Measurements from ENCODE around the gene LMO3. TPM values are rescaled to one million over a fixed set of nuclear protein-coding genes. Genes with fewer than 3 reads are reported as not detected.

LMO3 gene
- total and polyA plus RNA-seq, 2 of the 8 experiments (the other 6 are each of a cell fraction or from before 2014, with no cell fraction given) = 4.7 to 16.7 TPM

- Histone ChIP-seq H3K18ac (ENCODE audit: extremely low read depth, low read length) (no peak overlapping the region), H3K4me1 (replicated peaks in 1 of 4; ENCODE audit: control insufficient read depth in 3 of 4, insufficient read depth in 4 of 4, low read length in 3 of 4) (peaks cover 7 to 23% (median 9%) of the 10 kb centered on the region in 4 experiments; a peak in 6 of 7 replicates), H3K4ac (replicated peaks; ENCODE audit: insufficient read length, low read depth, low read length) (no peak overlapping the region), H3K9me3 (ENCODE audit: insufficient read depth in 2 of 2, low read depth in 1 of 2, low read length in 1 of 2) (no peaks in the 10 kb centered on the region), H2AK5ac (ENCODE audit: low read depth, low read length) (no peak overlapping the region), H3K27me3 (replicated peaks in 1 of 4; ENCODE audit: control insufficient read depth in 3 of 4, extremely low read depth in 1 of 4, insufficient read depth in 3 of 4, low read length in 3 of 4) (peaks cover 0 to 36% (median 16%) of the 10 kb centered on the region in 4 experiments; a peak in 5 of 7 replicates), H2BK5ac (ENCODE audit: low read depth, low read length) (no peak overlapping the region), H2BK120ac (replicated peaks; ENCODE audit: low read depth, low read length) (no peak overlapping the region), H2BK20ac (ENCODE audit: low read length) (no peak overlapping the region), H2BK12ac (ENCODE audit: low read depth, low read length) (no peak overlapping the region), H3K23ac (ENCODE audit: insufficient read length) (no peak overlapping the region), H3K14ac (ENCODE audit: insufficient read length) (no peak overlapping the region), H2AFZ (ENCODE audit: low read length) (no peak overlapping the region), H3K4me3 (ENCODE audit: extremely low read depth in 1 of 4, insufficient read depth in 2 of 4, low read depth in 3 of 4, low read length in 4 of 4) (peak overlapping the region; percentile 36 to 70 (median 54); a peak in 4 of 8 replicates), H4K91ac (replicated peaks; ENCODE audit: insufficient read length, low read length) (no peak overlapping the region), H3K23me2 (ENCODE audit: low read depth, low read length) (peaks cover 16% of the 10 kb centered on the region), H4K20me1 (replicated peaks in 1 of 2; ENCODE audit: control insufficient read depth in 1 of 2, insufficient read depth in 2 of 2, low read length in 2 of 2) (no peaks in the 10 kb centered on the region), H4K8ac (ENCODE audit: extremely low read depth, insufficient read depth, low read length) (no peak overlapping the region), H2BK15ac (ENCODE audit: low read length) (no peak overlapping the region), H4K5ac (ENCODE audit: insufficient read length, low read depth, low read length) (no peak overlapping the region), H3K4me2 (ENCODE audit: insufficient read depth in 1 of 2, low read depth in 2 of 2, low read length in 2 of 2) (peak overlapping the region; percentile 84 to 95), H3K56ac (replicated peaks; ENCODE audit: insufficient read length, low read depth, low read length) (no peak overlapping the region), H3K79me2 (ENCODE audit: control insufficient read depth in 1 of 2, insufficient read depth in 2 of 2, low read length in 2 of 2) (no peaks in the 10 kb centered on the region; a peak in 1 of 4 replicates), H3K27ac (ENCODE audit: low read depth, low read length) (no peak overlapping the region), H3K79me1 (ENCODE audit: low read depth, low read length) (no peaks in the 10 kb centered on the region), H3K9ac (replicated peaks in 1 of 4; ENCODE audit: extremely low read depth in 1 of 4, low read depth in 3 of 4, low read length in 3 of 4) (no peak overlapping the region), H3K36me3 (ENCODE audit: control insufficient read depth in 2 of 4, insufficient read depth in 4 of 4, low read length in 3 of 4) (no peaks in the 10 kb centered on the region)
- peak; percentile 13 for FAIRE-seq
- TF ChIP-seq RXRA (IDR thresholded peaks at IDR 0.05; ENCODE audit: insufficient read depth, low read depth, low read length) = no peak
- POLR2A ChIA-PET (ENCODE audit: partially characterized antibody) = interaction anchor here (0.8 kb wide), 1 partner anchor 48 kb away, joined by 3 read pairs; no protein-coding TSS in a partner anchor
- CTCF ChIA-PET (ENCODE audit: partially characterized antibody) = interaction anchor here (0.6 to 0.7 kb wide), 2 partner anchors 8 to 80 kb away, joined by 3 read pairs; no protein-coding TSS in a partner anchor
- DNase-seq (ENCODE audit: low read depth in 1 of 2, low spot score in 2 of 2) = no peak
- 67% methylated on average over 3 of the region's 3 CpGs; no CpG with 5 or more reads in 1 of the 2 experiments for WGBS, 2 experiments (ENCODE audit: extremely low coverage in 1 of 2, insufficient coverage in 1 of 2, insufficient read length in 1 of 2, insufficient replicate concordance in 2 of 2, low coverage in 1 of 2, low lambda C conversion rate in 2 of 2, missing lambda C conversion rate in 1 of 2)
These were observed 1.9 kb downstream of the LMO3 start for GRCh38 chr12:16603916-16604575.

Data from H1 (cell line).